ENCODE measurements around the gene ROPN1.
"Not testable (repeated sequence)": the region's sequence is repeated elsewhere in the genome, so short reads cannot be mapped to it uniquely, and the experiment has no call there.

Gene ROPN1

DNA sequence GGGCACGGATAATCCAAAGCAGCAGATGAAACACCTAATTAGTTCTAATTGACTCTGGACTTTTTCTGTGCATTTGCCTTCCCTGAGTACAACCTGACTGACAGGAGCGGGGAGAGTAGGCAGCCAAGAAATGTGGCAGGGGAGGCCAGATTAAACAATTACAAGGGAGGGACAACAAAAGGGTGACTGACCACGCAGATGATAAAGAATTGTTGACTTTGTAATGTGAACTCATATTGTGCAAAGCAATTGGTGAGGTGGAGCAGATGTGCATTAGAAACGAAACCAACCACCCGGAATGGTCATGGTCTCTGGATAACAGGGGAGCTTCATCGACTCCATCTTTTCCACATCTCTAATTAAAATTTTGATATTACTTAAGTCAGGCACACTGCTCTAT is 25.6 kb upstream of the ROPN1 start:
- H3K4me3 ChIP-seq (ENCODE audit: low read depth, low read length); H3K4me1 ChIP-seq (ENCODE audit: control insufficient read depth, insufficient read depth, low read length); H3K36me3 ChIP-seq (ENCODE audit: control insufficient read depth in 2 of 2, insufficient read depth in 1 of 2, low read length in 2 of 2); POLR2A ChIA-PET; H3K27ac ChIP-seq (ENCODE audit: extremely low read depth, low read depth, low read length); H3K9me3 ChIP-seq (ENCODE audit: control insufficient read depth, insufficient read depth, low read depth, low read length): not testable (repeated sequence)
- CTCF ChIA-PET: interaction anchor here (0.6 to 5.2 kb wide), 14 partner anchors 16 to 542 kb away, joined by 3 to 47 read pairs (median 5); partner anchors contain the start of gene KALRN
- peak; percentile 30; the same call in 1 of the 2 replicates for TF ChIP-seq ZFHX2 (tag by site-specific recombination; conservative IDR thresholded peaks at IDR 0.05)
- TF ChIP-seq, protein P1, sequence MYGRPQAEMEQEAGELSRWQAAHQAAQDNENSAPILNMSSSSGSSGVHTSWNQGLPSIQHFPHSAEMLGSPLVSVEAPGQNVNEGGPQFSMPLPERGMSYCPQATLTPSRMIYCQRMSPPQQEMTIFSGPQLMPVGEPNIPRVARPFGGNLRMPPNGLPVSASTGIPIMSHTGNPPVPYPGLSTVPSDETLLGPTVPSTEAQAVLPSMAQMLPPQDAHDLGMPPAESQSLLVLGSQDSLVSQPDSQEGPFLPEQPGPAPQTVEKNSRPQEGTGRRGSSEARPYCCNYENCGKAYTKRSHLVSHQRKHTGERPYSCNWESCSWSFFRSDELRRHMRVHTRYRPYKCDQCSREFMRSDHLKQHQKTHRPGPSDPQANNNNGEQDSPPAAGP (tag by site-specific recombination; IDR thresholded peaks at IDR 0.05): 0 out of 2 replicates have a peak, but pooled peaks have one; percentile 20
- TF ChIP-seq EGR2 (tag by site-specific recombination; IDR thresholded peaks at IDR 0.05; ENCODE audit: low read depth): peak; percentile 50; the same call in 1 of the 2 replicates
- TF ChIP-seq WT1 (tag by site-specific recombination; IDR thresholded peaks at IDR 0.05): peak; percentile 48; the same call in 1 of the 2 replicates

DNA sequence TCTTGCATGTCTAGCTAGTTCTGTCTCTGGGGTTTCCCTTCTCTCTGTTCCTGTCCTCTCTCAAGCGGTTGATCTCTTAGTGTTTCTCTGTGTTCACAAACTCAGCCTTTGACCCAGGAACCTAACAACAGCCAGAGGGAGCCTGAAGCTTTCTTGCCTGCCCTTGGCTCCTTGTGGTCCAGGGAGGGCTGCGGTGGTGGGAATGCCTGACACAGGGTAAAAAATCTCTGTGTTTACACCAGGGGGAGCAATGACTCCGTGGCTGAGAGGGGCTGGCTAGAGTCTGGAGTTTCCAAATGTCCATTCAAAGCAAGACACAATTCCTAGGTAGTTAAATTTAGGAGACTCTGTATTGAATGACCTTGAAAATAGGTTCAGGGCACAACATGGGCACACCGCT is 24.6 kb upstream of the ROPN1 start:
- H3K27ac ChIP-seq (ENCODE audit: extremely low read depth, low read depth, low read length); H3K9me3 ChIP-seq (ENCODE audit: control insufficient read depth, insufficient read depth, low read depth, low read length); H3K4me3 ChIP-seq (ENCODE audit: low read depth, low read length); POLR2A ChIA-PET; H3K4me1 ChIP-seq (ENCODE audit: control insufficient read depth, insufficient read depth, low read length); H3K36me3 ChIP-seq (ENCODE audit: control insufficient read depth in 2 of 2, insufficient read depth in 1 of 2, low read length in 2 of 2): not testable (repeated sequence)
- CTCF ChIA-PET: interaction anchor here (0.6 to 5.2 kb wide), 24 partner anchors 9 to 691 kb away, joined by 3 to 47 read pairs (median 4); no protein-coding TSS in a partner anchor
- TF ChIP-seq, protein P2, sequence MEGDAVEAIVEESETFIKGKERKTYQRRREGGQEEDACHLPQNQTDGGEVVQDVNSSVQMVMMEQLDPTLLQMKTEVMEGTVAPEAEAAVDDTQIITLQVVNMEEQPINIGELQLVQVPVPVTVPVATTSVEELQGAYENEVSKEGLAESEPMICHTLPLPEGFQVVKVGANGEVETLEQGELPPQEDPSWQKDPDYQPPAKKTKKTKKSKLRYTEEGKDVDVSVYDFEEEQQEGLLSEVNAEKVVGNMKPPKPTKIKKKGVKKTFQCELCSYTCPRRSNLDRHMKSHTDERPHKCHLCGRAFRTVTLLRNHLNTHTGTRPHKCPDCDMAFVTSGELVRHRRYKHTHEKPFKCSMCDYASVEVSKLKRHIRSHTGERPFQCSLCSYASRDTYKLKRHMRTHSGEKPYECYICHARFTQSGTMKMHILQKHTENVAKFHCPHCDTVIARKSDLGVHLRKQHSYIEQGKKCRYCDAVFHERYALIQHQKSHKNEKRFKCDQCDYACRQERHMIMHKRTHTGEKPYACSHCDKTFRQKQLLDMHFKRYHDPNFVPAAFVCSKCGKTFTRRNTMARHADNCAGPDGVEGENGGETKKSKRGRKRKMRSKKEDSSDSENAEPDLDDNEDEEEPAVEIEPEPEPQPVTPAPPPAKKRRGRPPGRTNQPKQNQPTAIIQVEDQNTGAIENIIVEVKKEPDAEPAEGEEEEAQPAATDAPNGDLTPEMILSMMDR (tag by site-specific recombination; IDR thresholded peaks at IDR 0.05): peak; percentile 61; the same call in 1 of the 2 replicates
- peak; percentile 53 for TF ChIP-seq ZNF654 (tag by site-specific recombination; IDR thresholded peaks at IDR 0.05; ENCODE audit: low read depth)

DNA sequence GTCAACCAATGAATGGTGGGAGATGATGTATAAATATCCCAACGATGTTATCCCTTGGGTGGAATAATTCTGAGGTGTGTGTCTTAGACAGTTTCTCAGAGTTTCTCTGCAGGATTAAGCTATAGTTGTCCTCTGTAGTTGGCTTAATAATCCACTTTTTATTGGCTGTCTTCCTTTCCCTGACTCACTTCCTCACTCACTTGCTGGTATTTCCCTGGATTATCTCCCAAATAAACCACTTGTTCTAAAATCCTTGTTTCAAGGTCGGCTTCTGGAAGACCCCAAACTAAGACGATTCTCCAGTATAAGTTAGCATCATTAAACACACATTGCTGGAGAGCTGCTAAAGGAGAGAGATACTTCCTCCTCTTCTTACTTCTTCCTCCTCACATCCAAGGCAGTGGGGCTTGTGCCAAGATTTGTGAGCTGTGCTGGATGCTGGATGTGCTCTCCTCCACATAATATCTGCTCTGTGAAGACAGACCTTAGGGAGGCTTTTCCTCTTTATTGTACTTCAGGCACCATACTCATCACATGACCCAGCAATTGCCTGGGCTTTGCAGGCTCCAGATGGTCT is 22.5 kb upstream of the ROPN1 start:
- H3K27ac ChIP-seq (ENCODE audit: extremely low read depth, low read depth, low read length): no peak overlapping the region
- no peaks in the 10 kb centered on the region for H3K36me3 ChIP-seq (ENCODE audit: control insufficient read depth in 2 of 2, insufficient read depth in 1 of 2, low read length in 2 of 2)
- ChIA-PET CTCF (interaction anchor here (0.6 to 5.2 kb wide), 13 partner anchors 14 to 551 kb away, joined by 3 to 47 read pairs (median 4); partner anchors contain the start of gene KALRN), POLR2A (no interaction called here)
- no peaks in the 10 kb centered on the region for H3K9me3 ChIP-seq (ENCODE audit: control insufficient read depth, insufficient read depth, low read depth, low read length)
- H3K4me1 ChIP-seq (ENCODE audit: control insufficient read depth, insufficient read depth, low read length): no peaks in the 10 kb centered on the region; the same call in 1 of the 2 replicates
- no peak overlapping the region for H3K4me3 ChIP-seq (ENCODE audit: low read depth, low read length)
- TF ChIP-seq HOXA7 (CRISPR knock-in tag; IDR thresholded peaks at IDR 0.05; ENCODE audit: borderline replicate concordance) (no peak), HOXD13 (CRISPR knock-in tag; IDR thresholded peaks at IDR 0.05; ENCODE audit: borderline replicate concordance) (no peak), ZNF133 (tag by site-specific recombination; IDR thresholded peaks at IDR 0.05) (no peak)

DNA sequence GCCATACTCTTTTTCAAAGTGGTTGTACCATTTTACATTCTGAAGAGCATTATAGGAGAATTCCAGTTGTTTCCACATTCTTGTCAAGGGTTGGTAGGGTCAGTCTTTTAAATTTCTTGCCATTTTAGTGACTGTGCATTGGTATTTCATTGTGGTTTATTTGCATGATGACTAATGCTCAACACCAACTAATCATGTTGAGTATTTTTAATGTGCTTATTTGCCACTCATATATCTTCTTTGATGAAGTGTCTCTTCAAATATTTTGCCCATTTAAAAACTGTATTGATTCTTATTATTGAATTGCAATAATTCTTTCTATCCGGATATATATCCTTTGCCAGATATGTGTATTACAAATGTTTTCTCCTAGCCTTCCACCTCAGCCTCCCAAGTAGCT is 16.4 kb upstream of the ROPN1 start:
- H3K4me3 ChIP-seq (ENCODE audit: low read depth, low read length); H3K36me3 ChIP-seq (ENCODE audit: control insufficient read depth in 2 of 2, insufficient read depth in 1 of 2, low read length in 2 of 2); POLR2A ChIA-PET; H3K9me3 ChIP-seq (ENCODE audit: control insufficient read depth, insufficient read depth, low read depth, low read length); CTCF ChIA-PET; H3K4me1 ChIP-seq (ENCODE audit: control insufficient read depth, insufficient read depth, low read length); H3K27ac ChIP-seq (ENCODE audit: extremely low read depth, low read depth, low read length): not testable (repeated sequence)

DNA sequence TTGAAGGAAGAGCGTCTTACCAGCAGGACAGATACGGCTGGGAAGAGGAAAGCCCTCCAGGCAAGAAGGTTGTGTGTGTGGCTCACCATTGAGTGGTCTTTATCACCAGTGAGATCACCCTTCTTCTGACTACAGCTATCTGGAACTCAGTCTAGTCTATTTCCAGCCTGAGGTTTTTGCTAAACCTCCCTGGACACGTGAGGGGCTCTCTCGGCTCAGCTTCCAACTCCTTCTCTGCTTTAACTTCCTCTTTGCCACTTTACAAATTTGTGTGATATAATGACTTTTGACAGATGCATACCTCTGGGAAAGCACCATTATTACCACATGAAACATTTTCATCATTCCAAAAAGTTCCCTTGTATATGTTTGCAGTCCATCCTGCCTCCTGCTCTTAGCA is 15.3 kb upstream of the ROPN1 start:
- POLR2A ChIA-PET: no interaction called here
- Histone ChIP-seq H3K27ac (ENCODE audit: extremely low read depth, low read depth, low read length) (no peak overlapping the region), H3K9me3 (ENCODE audit: control insufficient read depth, insufficient read depth, low read depth, low read length) (no peaks in the 10 kb centered on the region), H3K36me3 (ENCODE audit: control insufficient read depth in 2 of 2, insufficient read depth in 1 of 2, low read length in 2 of 2) (no peaks in the 10 kb centered on the region), H3K4me1 (ENCODE audit: control insufficient read depth, insufficient read depth, low read length) (no peaks in the 10 kb centered on the region), H3K4me3 (ENCODE audit: low read depth, low read length) (no peak overlapping the region)
- TF ChIP-seq, protein P3, sequence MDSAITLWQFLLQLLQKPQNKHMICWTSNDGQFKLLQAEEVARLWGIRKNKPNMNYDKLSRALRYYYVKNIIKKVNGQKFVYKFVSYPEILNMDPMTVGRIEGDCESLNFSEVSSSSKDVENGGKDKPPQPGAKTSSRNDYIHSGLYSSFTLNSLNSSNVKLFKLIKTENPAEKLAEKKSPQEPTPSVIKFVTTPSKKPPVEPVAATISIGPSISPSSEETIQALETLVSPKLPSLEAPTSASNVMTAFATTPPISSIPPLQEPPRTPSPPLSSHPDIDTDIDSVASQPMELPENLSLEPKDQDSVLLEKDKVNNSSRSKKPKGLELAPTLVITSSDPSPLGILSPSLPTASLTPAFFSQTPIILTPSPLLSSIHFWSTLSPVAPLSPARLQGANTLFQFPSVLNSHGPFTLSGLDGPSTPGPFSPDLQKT (IDR thresholded peaks at IDR 0.05; ENCODE audit: borderline replicate concordance, low read depth, low read length): no peak
- CTCF ChIA-PET: interaction anchor here (0.6 to 0.9 kb wide), 3 partner anchors 9 to 150 kb away, joined by 3 to 4 read pairs (median 3); no protein-coding TSS in a partner anchor

DNA sequence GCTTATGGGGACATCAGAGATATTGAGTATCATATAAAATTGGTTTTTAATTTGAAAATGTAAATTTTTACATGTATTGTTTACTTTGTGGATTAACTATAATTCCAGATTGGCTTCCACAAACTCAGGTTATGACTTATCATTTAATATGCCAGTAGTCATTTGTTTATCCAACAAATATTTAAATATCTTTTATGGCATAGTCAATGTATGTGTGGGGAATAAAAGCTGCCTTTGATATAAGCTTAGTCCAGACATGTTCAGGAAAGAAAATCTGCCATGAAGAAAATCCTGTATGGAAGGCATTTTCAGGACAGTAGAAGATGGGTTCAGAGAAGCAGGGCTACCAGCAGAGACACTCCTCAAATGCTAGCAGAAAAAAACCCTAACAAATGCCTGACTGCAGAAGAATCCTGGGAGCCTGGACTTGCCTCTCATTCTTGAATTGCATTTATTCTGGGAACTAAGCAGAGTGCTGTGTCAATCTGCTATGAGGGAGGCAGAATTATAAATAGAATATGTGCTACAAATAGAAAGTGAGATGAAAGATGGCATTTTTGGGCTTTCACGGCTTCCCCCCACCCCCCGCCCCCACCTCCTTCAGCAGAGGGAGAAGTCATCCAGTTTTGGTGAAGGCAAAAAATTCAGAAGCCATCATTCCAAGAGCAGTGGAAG is 10.6 kb upstream of the ROPN1 start:
- H3K4me1 ChIP-seq (ENCODE audit: control insufficient read depth, insufficient read depth, low read length); CTCF ChIA-PET; H3K4me3 ChIP-seq (ENCODE audit: low read depth, low read length): not testable (repeated sequence)

DNA sequence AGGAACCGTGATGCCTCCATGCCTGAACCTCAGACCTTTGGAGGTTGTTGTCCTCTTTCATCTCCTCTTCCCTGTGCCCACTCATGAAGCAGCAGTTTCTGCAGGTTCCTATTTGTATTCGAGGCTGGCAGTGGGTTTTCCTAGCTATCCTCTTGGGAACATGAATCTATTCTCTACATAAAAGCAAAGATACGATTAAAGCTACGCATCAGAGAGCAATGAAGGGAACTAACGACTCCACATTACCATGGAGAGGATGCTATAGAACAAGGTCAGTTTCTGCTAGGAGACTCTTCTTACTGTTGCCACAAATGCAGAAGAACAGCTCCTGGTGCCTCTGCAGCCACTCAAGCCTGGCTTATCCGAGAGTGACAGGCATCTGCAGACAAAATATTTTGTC is 9.4 kb upstream of the ROPN1 start:
- H3K9me3 ChIP-seq (ENCODE audit: control insufficient read depth, insufficient read depth, low read depth, low read length); H3K4me3 ChIP-seq (ENCODE audit: low read depth, low read length); H3K36me3 ChIP-seq (ENCODE audit: control insufficient read depth in 2 of 2, insufficient read depth in 1 of 2, low read length in 2 of 2); H3K27ac ChIP-seq (ENCODE audit: extremely low read depth, low read depth, low read length); POLR2A ChIA-PET; CTCF ChIA-PET; H3K4me1 ChIP-seq (ENCODE audit: control insufficient read depth, insufficient read depth, low read length): not testable (repeated sequence)

More for the DNA sequence above, 10.6 kb upstream of the ROPN1 start:
- POLR2A ChIA-PET; H3K36me3 ChIP-seq (ENCODE audit: control insufficient read depth in 2 of 2, insufficient read depth in 1 of 2, low read length in 2 of 2); H3K9me3 ChIP-seq (ENCODE audit: control insufficient read depth, insufficient read depth, low read depth, low read length); H3K27ac ChIP-seq (ENCODE audit: extremely low read depth, low read depth, low read length): not testable (repeated sequence)
